Astrocyte (in vitro differentiated cells and primary cell): ENCODE measurements around the gene TPP1. TPM values are rescaled to one million over a fixed set of nuclear protein-coding genes. Genes with fewer than 3 reads are reported as not detected.

ENCODE experiments used
- DNase-seq: peaks from one replicate; pipeline ENCODE4 v3.0.0-alpha.2; 2010; ENCODE audit warnings: low read depth
- FAIRE-seq: peaks from 2 replicates; lab custom pipeline; 2011; peaks lifted over from hg19 to GRCh38; lab: Jason Lieb, UNC
- H2AFZ ChIP-seq: 2 replicates; pipeline ENCODE4 v1.6.0; 2012; ENCODE audit warnings: low read depth, low read length, inconsistent platforms
- H3K27ac ChIP-seq: 2 replicates; pipeline ENCODE4 v1.5.1; 2011; ENCODE audit warnings: low read depth, low read length, inconsistent platforms
- H3K27me3 ChIP-seq: 2 replicates; pipeline ENCODE4 v1.6.0; 2011; ENCODE audit warnings: low read length, inconsistent platforms; ENCODE audit not compliant: insufficient read depth
- H3K36me3 ChIP-seq: 2 replicates; pipeline ENCODE4 v1.5.1; 2011; ENCODE audit warnings: low read length, inconsistent platforms; ENCODE audit not compliant: insufficient read depth
- H3K4me1 ChIP-seq: 2 replicates; pipeline ENCODE4 v1.5.1; 2011; ENCODE audit warnings: low read length, inconsistent platforms; ENCODE audit not compliant: insufficient read depth
- H3K4me2 ChIP-seq: 2 replicates; pipeline ENCODE4 v1.6.0; 2012; ENCODE audit warnings: low read length, inconsistent platforms
- H3K4me3 ChIP-seq: 2 replicates; pipeline ENCODE4 v1.5.1; 2011; ENCODE audit warnings: low read depth, mild to moderate bottlenecking, low read length, inconsistent platforms; ENCODE audit not compliant: insufficient read depth
- H3K79me2 ChIP-seq: 2 replicates; pipeline ENCODE4 v1.6.0; 2012; ENCODE audit warnings: mild to moderate bottlenecking, low read length, inconsistent platforms; ENCODE audit not compliant: insufficient read depth
- H3K9ac ChIP-seq: 2 replicates; pipeline ENCODE4 v1.6.0; 2012; ENCODE audit warnings: mild to moderate bottlenecking, low read length, inconsistent platforms
- H3K9me3 ChIP-seq: 2 replicates; pipeline ENCODE4 v1.5.1; 2012; ENCODE audit warnings: low read depth, mild to moderate bottlenecking, low read length, inconsistent platforms; ENCODE audit not compliant: insufficient read depth
- H4K20me1 ChIP-seq: 2 replicates; pipeline ENCODE4 v1.6.0; 2012; ENCODE audit warnings: low read length, inconsistent platforms; ENCODE audit not compliant: insufficient read depth
- H3K27ac Mint-ChIP-seq: one replicate; pipeline ENCODE4 v1.8.0; 2021; ENCODE audit warnings: mild to moderate bottlenecking, mixed read lengths; ENCODE audit not compliant: unreplicated experiment
- H3K27me3 Mint-ChIP-seq: one replicate; pipeline ENCODE4 v1.8.0; 2021; ENCODE audit warnings: low read depth, mixed read lengths; ENCODE audit not compliant: unreplicated experiment
- H3K36me3 Mint-ChIP-seq: one replicate; pipeline ENCODE4 v1.8.0; 2021; ENCODE audit warnings: low read depth, mixed read lengths; ENCODE audit not compliant: unreplicated experiment
- H3K4me1 Mint-ChIP-seq: one replicate; pipeline ENCODE4 v1.8.0; 2021; ENCODE audit warnings: low read depth, mixed read lengths; ENCODE audit not compliant: unreplicated experiment
- H3K4me3 Mint-ChIP-seq: one replicate; pipeline ENCODE4 v1.8.0; 2021; ENCODE audit warnings: mild to moderate bottlenecking, moderate library complexity, mixed read lengths; ENCODE audit not compliant: unreplicated experiment
- H3K9me3 Mint-ChIP-seq: one replicate; pipeline ENCODE4 v1.8.0; 2021; ENCODE audit warnings: mild to moderate bottlenecking, mixed read lengths; ENCODE audit not compliant: unreplicated experiment
- EZH2 ChIP-seq: IDR thresholded peaks from 2 replicates; pipeline ENCODE4 v1.6.1; 2012; ENCODE audit warnings: mild to moderate bottlenecking, low read length, inconsistent platforms; ENCODE audit not compliant: insufficient read depth
- total RNA-seq: library from RNA; stranded (reverse); gene quantifications from 2 replicates; pipeline ENCODE4 v1.2.1, GENCODE V29; 2021
- TF ChIP-seq, protein P1 (sequence below): IDR thresholded peaks from 2 replicates; pipeline ENCODE4 v1.5.1; 2011; ENCODE audit warnings: low read depth, mild to moderate bottlenecking, inconsistent platforms, low read length, moderate library complexity; ENCODE audit not compliant: insufficient read depth

TPP1 gene
- total RNA-seq, 1 donor from 2014 or later, result 43.4 TPM

DNA sequence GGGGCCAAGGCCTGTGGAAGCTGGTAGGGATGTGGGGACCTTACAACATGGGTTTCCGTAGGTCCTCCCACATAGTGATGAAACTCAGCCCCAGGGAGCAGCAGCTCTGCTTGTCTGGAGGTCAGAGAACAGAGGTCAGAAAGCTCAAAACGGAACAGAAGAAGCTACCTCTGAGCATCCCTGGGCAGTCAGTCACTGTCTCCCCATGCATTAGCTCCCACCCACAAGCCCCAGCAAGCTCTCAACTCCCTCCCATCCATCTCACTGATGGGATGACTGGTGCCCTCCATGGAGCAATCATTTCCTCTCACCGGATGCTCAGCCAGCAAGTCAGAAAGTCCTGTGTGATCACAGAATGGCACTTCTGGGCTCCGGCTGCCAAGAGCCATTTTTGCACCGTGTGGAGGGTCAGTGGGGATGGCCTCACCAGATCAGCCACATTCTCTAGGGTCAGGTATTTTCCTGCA is 1.9 kb downstream of the TPP1 start:
- no peaks in the 10 kb centered on the region for H4K20me1 ChIP-seq
- H3K27ac ChIP-seq, result peak overlapping the region; percentile 11
- H3K9me3 ChIP-seq, result no peaks in the 10 kb centered on the region
- H3K27me3 ChIP-seq, result no peaks in the 10 kb centered on the region
- Mint-ChIP-seq H3K9me3 (no peaks in the 10 kb centered on the region), H3K4me3 (no peak overlapping the region), H3K27me3 (peaks cover 4% of the 10 kb centered on the region), H3K4me1 (peaks cover 13% of the 10 kb centered on the region), H3K27ac (no peak overlapping the region), H3K36me3 (peaks cover 13% of the 10 kb centered on the region)
- H3K4me2 ChIP-seq, result peak overlapping the region; percentile 99
- TF ChIP-seq, protein P1, sequence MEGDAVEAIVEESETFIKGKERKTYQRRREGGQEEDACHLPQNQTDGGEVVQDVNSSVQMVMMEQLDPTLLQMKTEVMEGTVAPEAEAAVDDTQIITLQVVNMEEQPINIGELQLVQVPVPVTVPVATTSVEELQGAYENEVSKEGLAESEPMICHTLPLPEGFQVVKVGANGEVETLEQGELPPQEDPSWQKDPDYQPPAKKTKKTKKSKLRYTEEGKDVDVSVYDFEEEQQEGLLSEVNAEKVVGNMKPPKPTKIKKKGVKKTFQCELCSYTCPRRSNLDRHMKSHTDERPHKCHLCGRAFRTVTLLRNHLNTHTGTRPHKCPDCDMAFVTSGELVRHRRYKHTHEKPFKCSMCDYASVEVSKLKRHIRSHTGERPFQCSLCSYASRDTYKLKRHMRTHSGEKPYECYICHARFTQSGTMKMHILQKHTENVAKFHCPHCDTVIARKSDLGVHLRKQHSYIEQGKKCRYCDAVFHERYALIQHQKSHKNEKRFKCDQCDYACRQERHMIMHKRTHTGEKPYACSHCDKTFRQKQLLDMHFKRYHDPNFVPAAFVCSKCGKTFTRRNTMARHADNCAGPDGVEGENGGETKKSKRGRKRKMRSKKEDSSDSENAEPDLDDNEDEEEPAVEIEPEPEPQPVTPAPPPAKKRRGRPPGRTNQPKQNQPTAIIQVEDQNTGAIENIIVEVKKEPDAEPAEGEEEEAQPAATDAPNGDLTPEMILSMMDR, result no peak
- no peak for TF ChIP-seq EZH2
- H3K9ac ChIP-seq, result peak overlapping the region; percentile 90
- peak overlapping the region; percentile 85 for H3K4me3 ChIP-seq
- peaks cover 38% of the 10 kb centered on the region for H3K4me1 ChIP-seq
- DNase-seq (no peak), FAIRE-seq (no peak)
- no peak overlapping the region for H2AFZ ChIP-seq
- H3K79me2 ChIP-seq, result peaks cover 18% of the 10 kb centered on the region
- no peaks in the 10 kb centered on the region for H3K36me3 ChIP-seq

DNA sequence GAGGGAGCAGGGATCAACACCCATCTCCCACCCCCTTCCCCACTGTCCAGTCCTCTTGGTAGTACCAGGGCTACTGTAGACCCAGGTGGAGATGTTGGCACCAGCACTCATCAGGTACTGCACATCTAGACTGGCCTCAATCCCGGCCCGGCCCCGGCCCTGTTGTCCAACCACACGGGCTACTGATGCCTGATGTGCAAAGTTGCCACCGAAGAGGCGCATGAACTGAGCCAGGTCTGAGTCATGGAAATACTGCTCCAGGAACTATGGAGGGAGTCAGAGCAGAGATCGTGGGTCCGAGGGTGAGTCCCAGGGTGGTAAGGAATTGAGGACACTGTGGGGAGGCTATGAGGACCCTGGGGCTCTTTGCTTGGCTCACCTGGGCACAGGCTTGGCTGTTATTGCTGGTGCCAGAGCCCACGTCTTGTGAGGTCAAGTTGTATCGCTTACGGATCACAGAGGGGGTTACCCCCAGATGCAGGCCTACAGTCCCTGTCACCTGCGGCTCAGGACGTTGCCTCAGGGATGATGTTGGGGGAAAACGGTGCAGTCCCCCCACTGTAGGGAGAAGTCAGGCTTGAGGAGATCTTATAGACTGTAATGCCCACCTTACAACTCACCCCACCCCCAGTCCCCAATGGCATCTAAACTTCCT is 2.5 kb downstream of the TPP1 start:
- Histone ChIP-seq H4K20me1 (no peaks in the 10 kb centered on the region), H3K79me2 (peaks cover 19% of the 10 kb centered on the region), H3K27me3 (no peaks in the 10 kb centered on the region), H3K27ac (peak overlapping the region; percentile 22), H3K4me3 (no peak overlapping the region), H3K9ac (no peak overlapping the region), H2AFZ (no peak overlapping the region), H3K36me3 (no peaks in the 10 kb centered on the region), H3K9me3 (no peaks in the 10 kb centered on the region), H3K4me1 (peaks cover 39% of the 10 kb centered on the region), H3K4me2 (peak overlapping the region; percentile 99)
- peaks cover 1% of the 10 kb centered on the region for H3K27me3 Mint-ChIP-seq
- DNase-seq (no peak), FAIRE-seq (no peak)
- H3K9me3 Mint-ChIP-seq, result no peaks in the 10 kb centered on the region
- TF ChIP-seq EZH2, result no peak
- TF ChIP-seq, protein P1, result no peak
- H3K4me3 Mint-ChIP-seq, result no peak overlapping the region
- peaks cover 13% of the 10 kb centered on the region for H3K4me1 Mint-ChIP-seq
- no peak overlapping the region for H3K27ac Mint-ChIP-seq
- peaks cover 13% of the 10 kb centered on the region for H3K36me3 Mint-ChIP-seq

DNA sequence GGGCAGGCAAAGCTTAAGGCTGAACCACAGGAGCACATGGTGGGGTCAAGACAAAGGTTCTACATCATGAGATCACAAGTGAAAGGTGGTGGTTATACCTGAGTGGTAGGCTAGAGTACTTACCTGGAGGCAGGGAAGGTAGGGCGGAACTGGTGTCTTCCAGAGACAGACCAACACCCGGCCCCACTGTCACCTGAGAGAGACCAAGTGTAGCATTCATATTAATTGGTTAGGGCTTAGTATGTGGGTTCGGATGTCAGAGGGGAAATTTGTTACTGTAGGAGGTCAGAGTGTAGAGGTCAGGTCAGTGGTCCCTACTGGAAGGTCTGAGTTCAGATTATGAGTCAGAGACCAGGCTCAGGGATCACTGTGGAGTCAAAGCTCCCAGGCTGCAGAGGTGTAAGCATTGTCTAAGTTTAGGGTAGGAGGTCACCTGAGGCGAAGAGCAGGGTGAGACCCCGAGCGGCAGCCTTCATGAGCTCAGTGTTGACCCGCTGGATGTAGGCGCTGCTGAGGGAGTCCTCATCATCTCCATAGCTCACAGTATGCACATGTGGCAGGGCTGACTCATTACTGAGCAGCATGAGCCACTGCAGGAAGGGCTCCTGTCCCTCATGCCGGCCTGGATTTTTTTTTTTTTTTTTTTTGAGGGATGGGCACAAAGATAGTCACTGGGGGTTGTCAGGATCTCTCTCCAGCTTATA is 3.2 kb downstream of the TPP1 start:
- DNase-seq (no peak), FAIRE-seq (no peak)
- Histone ChIP-seq H3K9me3 (no peaks in the 10 kb centered on the region), H3K27ac (peak overlapping the region; percentile 22), H3K4me3 (no peak overlapping the region), H3K4me2 (no peak overlapping the region), H4K20me1 (peaks cover 5% of the 10 kb centered on the region), H3K4me1 (peaks cover 43% of the 10 kb centered on the region), H3K79me2 (peaks cover 26% of the 10 kb centered on the region), H2AFZ (no peak overlapping the region), H3K27me3 (no peaks in the 10 kb centered on the region), H3K36me3 (peaks cover under 1% of the 10 kb centered on the region), H3K9ac (no peak overlapping the region)
- Mint-ChIP-seq H3K27me3 (no peaks in the 10 kb centered on the region), H3K4me3 (no peak overlapping the region), H3K27ac (peak overlapping the region; percentile 15), H3K4me1 (peaks cover 13% of the 10 kb centered on the region), H3K36me3 (peaks cover 18% of the 10 kb centered on the region), H3K9me3 (no peaks in the 10 kb centered on the region)
- TF ChIP-seq EZH2, result no peak
- TF ChIP-seq, protein P1, result no peak
